ENCODE data around the gene GLRA3.

DNA sequence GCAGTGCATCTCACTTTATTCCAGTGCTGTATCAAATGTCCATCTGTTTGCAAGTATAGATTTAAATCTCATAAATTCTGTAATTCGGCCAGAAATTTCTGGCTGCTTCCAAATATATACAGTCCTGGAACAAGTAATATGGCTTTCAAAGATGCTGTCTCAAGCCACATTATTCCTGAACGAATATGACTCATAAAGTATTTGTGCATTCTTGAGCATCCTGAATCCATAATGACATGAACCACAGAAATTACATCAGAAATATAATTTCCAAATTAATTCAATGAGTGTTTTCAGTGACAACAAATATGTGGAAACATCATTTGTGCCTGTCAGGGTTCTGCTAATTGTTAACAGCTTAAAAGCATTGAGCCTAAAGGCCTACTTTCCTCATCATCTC is 165.8 kb downstream of the GLRA3 start:
- TF ChIP-seq CTCF (IDR thresholded peaks at IDR 0.05) (no peak), EP300 (IDR thresholded peaks at IDR 0.05) (no peak), POLR2A (IDR thresholded peaks at IDR 0.05) (no peak)

Measured in ovary (tissue), 3 donors.